ENCODE data around the gene QSER1.
"Not testable (repeated sequence)": the region's sequence is repeated elsewhere in the genome, so short reads cannot be mapped to it uniquely, and the experiment has no call there.

Gene QSER1

DNA sequence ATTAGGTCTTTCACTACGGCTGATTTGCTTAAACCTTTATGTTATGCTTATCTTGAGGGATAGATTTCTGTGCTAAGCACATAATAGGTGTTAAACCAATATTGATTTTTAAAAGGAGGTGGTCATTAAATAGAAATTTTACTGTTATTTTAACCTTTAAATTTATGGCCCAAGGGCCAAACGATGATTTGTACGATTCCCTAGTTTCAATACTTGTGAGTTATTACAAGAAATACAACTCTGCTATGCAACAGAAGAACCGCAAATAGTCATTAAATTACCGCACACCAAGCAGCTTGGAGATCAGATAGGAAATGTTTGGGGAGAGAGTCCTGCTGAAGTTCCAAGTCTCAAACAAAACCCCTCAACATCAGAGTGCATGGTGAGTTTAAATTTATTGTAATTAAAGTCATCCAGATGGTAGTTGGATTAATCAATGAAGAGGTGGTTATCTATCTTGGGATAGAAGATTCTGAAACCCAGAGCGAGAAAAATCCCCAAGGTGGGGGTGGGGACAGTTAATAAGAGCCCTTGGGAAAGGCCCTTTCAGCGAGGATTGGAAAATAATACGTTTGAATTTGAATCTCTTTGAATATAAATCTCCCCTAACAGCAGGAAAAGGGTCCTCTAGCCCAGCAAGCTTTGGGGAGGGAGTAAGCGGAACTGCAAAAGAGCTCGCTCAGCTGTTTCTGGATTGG, 805 bp upstream of the QSER1 start:
- DNase-seq, result peak; percentile 17

DNA sequence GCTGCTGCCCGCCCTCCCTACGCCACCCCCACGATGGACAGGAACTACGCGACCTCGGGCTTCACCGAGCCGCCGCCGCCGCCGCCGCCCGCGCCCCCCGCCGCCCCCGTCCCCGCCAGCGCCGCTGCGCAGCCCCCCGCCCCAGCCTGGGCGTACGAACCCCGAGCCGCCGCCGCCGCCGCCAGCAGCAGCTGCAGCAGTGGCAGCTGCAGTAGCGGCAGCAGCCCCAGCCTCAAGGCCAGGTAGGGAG, 407 bp downstream of the QSER1 start:
- DNase-seq, result no peak

DNA sequence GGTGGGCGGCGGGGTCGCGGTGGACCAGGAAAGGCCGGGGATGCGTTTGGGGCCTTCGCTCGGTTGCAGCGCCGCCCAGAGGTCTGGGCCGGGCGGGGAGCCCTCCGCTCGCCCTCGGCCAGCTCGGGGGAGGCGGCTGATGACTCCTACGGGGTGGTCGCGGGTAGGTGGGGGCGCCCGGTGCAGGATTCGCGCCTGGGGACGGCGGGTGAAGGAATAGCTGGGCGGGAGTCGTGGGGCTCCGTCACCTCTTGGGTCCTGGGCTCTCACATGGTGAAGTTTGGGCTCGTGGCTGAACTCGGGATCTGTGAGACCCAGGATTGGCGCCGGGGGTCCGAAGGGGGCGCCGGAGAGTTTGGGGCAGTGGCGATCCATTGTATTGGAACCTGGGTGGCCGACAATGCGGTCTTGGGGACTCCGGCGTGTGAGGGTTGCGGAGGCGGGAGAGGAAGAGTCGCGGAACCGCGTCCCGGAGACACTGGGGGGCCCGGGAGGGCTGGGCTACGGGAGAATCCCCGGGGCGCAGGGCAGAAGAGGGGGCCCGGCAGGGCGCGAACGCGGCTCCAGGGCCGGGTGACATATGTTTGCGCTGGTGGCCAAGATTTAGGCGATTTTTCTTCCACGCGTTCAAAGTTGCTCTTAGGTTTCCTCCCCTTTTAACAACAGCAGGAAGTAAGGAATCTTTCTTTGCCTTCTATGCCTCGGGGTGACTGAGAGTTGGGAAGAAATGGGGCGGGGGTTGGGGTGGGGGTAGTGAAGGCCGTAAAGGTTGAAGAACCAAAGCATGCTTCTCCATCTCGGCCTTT, 935 bp downstream of the QSER1 start:
- DNase-seq, result peak; percentile 10

DNA sequence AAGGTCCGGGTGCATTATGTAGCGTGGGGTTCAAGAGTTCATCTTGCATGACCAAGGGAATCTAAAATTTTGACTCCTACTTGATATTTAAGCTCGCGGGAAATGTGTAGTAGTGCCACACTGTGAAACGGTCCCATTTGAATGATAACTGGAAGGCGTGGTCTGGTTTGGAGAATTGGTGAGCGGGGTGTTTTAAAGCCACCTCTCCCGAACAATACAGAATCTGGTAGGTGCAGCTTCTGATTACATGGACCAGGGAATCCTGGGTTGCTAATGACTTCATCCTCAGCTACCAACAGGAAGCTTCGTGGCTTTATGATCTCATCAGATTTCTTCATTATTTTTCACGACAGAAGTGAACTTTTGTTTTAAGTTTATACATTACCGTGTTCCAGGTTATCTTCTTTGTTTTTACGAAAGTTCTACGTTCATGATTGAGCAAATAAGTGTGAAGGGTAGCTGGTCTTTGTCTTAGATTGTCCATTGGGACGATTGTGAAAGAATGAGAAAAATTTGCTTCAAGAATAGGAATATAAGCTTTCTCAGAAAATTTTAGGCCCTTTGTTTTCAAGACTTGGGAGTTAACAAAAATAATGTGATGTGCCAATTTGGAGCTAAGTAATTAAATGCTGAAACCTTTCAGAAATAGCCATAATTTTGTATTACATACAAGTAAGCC, 1.7 kb downstream of the QSER1 start:
- DNase-seq, result peak; percentile 77

DNA sequence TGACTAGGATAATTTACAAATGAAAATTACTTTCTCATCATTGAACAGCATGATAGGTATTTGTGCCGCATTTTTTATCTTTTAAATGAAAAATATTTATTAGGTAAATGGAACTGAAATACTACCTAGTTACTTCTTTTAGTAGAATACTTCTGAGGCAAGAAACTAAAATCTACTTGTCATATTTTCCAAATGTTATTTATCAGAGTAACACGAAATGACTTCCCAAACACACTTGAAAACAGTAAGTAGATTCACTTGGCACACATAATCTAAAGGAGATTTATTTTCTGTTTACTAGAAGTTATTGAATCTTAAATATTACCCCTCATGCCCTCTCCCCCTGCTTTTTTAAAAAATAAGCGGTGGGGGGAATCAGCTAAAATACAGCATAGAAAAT, 2.3 kb downstream of the QSER1 start:
- no peak for DNase-seq

DNA sequence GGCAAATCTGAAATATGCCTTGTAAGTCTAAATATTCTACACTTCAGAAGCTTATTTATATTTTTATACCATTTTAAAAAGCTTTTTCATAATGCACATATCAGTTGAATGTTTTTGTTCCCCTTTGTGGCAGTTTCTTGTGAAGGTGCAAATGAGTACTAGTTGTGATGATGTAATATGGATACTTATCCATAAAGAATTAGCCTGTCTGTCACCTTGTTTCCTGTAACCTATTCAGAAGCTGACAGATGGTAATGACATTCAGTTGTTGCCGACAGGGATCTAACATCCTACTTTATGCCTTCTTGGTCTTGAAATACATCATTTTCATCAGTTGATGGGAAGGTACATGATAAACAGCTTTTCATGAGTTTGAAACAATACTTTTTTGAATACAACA, 2.9 kb downstream of the QSER1 start:
- DNase-seq, result no peak

DNA sequence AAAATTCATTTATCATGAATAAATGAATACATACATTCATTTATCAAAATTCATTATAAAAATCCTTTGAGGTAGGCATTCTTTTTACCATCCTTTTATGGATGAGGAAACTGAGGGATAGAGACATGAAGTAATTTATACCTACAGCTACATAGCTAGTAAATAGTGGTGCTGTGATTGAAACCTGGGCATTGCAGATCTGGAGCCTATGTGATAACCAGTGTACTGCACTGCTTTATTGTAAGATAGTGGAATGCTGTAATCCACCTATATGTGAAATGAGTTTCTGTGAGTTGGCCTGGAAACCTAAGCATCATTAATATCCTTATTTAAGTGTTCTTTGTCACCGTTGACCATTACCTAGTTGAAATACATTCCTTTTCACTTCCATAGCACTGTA, 4.5 kb downstream of the QSER1 start:
- no peak for DNase-seq

DNA sequence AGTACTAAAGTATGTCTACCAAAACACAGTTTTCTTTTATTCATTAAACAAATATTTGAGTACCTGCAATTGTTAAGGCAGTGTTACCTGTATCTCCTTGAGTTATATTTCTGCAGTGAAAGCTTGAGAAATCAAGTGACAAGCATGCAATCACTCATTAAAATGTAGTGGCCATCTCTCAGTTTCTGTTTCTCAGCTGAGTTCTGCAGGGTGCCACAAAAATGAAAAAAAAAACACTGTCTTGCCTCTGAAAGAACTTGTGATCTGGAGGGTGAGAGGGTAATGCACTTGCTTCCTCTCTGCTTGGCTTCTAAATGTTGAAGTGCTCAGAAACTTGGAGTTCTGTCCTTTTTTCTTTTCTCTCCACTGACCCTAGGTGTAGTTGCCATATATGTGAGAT, 6.8 kb downstream of the QSER1 start:
- no peak for DNase-seq

DNA sequence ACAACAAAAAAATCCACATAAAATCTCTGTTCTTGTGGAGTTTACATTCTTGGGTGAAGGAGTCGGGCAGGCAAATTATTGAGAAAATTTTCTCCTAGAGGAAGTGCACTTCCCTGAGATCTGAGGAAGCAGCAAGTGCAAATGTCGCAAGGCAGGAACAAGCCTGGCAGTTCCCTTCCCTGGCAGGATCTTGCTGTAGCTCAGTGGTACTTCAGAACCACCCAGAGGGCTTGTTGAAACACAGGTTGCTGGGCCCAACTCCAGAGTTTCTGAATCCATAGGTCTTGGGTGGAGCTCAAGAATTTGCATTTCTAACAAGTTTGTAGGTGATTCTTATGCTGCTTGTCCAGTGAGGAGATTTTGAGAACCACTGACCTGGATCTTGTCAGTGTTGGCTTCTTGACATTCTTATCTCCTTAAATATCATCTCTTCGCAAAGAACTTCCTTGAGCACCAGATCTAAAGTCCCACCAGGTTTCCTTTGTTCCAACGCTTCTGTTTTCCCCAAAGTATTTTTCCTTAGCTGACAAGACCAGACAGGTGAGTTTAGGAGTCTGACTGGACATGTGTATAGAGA, 9.6 kb downstream of the QSER1 start:
- DNase-seq, result no peak

DNA sequence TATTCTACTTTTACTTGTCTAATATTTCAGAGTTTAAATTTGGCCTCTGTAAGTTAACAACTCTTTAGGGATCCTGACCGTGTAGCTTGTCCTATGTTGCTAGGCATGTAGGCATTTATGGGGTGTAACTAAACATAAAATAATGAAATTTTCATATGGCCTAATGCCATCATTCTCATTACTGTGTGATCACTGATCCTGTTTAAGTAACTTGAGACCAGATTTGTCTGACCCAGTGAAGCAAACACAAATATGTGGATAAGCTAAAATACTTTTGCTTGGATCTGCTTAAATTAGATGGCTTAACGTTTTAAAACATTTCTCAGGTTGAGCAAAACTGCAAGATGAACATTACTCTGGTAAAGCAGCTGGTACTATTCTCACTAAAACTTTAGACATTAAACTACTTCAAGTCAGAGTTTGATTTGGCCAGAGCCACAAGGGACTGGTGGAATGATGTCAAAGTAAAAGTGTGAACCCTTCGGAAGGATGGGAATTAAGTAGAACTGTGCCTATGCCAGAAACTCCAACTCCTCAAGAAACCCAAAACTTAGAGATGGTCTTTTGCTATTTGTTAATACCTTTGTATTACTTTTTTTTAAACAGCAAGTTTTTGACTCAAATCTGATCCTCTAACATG, 12.5 kb downstream of the QSER1 start:
- no peak for DNase-seq

DNA sequence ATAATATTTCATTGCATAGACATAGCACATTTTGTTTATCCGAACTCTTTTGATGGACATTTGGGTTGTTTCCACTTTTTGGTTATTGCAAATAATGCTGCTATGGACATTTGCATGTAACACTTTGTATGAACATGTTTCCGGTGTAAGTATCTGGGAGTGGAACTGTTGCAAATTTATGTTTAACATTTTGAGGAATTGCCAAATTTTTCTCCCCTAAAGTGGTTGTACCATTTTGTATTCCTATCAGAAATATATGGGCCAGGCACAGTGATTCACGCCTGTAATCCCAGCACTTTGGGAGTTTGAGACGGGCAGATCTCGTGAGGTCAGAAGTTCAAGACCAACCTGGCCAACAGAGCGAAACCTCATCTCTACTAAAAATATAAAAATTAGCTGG, 16.0 kb downstream of the QSER1 start:
- no peak for DNase-seq

DNA sequence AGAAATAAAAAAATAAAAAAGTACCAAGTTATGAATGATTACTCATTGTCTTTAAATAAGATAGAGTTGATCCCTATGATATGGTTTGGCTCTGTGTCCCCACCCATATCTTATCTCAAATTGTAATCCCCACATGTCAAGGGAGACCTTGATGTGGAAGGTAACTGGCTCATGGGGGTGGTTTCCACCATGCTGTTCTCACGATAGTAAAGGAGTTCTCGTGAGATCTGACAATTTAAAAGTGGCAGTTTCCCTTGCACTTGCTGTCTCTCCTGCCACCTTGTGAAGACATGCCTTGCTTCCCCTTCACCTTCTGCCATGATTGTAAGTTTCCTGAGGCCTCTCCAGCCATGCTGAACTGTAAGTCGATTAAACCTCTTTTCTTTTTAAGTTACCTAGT, 18.8 kb downstream of the QSER1 start:
- DNase-seq, result no peak

DNA sequence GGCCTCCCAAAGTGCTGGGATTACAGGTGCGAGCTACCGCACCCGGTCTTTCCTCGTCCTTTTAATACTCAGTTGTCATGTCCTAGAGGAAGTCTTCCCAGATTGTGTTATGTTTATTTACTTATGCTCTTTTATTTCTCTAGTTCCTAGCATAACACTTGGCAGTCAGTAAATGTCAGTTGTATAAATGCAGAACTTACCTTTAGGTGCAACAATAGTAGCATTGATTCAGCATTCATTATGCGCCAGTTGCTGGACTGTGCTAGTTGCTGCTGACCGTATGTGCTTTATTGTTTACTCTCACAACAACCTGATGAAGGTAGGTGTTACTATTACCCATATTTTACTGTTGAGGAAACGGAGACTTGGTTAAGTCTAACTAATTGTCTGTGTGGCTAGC, 20.8 kb downstream of the QSER1 start:
- DNase-seq, result no peak

DNA sequence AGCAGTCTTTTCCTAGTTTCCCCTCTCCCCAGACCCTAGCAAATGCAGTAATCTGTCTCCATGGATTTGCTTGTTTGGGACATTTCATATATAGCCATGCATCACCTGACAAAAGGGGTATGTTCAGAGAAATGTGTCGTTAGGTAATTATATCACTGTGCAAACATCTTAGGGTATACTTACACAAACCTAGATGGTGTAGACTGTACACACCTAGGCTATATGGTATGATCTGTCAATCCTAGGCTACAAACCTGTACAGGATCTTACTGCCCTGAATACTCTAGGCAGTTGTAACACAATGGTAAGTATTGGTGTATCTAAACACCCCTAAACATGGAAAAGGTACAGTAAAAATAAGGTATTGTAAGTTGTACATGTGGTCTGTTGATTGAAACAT, 23.8 kb downstream of the QSER1 start:
- DNase-seq, result no peak

DNA sequence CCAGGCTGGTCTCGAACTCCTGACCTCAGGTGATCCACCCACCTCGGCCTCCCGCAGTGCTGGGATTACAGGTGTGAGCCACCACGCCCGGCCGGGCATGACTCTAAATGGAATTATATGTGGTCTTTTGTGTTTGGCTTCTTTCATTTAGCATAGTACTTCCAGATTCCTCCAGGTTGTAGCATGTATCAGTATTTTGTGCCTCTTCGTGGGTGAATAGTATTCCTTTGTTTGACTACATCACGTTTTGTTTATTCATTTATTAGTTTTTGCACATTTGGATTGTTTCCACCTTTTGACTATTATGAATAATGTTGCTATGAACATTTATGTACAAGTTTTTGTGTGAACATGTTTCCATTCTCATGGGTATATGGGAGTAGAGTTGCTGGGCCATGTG, 24.4 kb downstream of the QSER1 start:
- no peak for DNase-seq

DNA sequence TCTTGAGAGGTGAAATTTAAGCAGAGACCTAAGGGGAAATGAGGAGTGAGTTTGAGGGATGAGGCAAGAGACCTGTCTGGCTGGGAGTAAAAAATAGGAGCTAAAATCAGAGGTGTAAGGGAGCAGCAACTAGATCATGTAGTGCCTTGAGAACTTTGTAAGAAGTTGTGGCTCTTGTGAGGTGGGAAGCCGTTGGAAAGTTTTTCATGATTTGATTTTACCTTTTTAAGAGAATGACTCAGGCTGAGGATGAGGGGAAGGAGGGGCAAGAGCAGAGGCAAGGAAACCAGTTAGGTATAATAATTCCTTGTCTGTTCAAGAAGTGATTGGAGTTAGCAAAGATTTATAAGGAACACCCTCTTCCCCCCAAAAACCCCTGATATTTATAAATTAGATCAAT, 25.8 kb downstream of the QSER1 start:
- DNase-seq, result no peak

DNA sequence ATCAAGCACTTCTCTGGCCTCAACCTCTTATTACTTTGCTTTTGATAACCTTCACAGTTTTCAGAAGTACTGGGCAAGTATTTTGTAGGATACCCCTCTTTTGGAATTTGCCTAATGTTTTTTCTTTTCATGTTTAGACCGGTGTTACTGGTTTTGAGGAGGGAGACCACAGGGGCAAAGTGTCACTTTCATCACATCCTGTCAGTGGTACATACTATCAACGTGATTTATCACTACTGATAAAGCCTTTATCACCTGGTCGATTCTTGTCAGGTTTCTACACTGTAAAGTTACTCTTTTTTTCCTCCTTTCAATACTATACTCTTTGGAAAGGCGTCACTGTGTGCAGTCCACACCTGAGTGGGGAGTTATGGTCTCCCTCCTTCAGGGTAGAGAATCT, 26.7 kb downstream of the QSER1 start:
- no peak for DNase-seq

DNA sequence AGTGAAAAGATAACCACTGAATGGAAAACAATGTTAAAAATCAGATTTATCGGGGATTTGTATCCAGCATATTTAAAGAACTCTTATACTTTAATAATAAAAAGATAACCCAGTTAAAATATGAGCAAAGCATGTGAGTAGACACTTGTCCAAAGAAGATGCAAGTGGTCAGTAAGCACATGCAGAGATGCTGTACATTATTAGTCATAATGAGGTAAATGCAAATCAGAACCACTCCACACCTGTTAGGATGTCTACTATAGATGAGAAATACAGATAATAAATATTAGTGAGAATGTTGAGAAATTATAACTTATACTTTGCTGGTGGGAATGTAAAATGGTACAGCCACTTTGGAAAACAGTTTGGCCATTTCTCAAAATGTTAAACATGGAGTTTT, 28.0 kb downstream of the QSER1 start:
- no peak for DNase-seq

DNA sequence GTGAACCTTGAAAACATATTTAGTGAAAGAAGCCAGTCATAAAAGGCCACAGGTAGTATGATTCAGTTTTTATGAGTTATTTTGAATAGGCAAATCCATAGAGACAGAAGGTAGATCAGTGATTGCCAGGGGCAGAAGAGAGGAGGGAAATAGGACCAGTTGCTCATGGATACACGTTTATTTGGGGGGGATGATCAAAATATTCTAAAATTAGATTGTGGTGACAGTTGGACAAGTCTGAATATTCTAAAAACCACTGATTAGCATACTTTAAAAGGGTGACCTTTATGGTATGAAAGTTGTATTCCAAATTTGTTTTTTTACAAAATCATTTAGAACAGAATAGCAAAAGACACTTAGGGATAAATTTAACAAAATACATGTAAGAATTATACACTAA, 28.6 kb downstream of the QSER1 start:
- DNase-seq, result no peak

DNA sequence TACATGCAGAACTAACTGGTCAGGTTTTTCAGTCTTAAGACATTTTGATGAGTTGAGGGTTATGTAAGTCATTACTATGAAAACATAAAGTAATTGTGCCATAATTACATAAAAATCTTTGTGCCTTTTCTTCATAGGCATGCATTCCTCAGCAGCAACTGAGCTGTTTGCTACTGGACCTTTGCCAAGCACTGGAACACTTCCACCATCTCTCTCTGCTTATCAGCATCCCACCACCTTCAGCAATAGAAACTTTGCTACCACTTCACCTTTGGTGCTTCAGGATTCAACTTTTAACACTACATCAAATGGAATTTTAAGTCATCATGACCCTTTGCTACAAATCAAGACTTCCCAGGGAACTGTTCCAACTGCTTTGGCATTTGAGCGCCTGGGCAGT, 39.0 kb downstream of the QSER1 start:
- no peak for DNase-seq

DNA sequence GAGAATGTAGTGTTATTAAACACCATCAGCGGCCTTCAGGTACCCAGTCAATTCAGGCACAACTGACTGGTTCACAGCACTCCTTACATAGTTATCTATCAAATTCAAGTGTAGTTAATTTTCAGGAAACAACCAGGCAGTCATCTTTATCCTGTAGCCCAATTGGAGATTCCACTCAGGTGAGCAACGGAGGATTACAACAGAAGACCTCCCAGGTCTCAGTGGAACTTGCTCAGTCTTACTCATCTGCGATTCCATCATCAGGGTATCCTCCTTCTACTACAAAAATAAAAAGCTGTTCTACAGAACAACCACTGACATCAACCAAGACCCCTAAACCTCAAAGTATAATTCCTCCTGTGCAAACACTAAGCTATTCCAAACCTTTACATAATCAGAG, 39.6 kb downstream of the QSER1 start:
- no peak for DNase-seq

DNA sequence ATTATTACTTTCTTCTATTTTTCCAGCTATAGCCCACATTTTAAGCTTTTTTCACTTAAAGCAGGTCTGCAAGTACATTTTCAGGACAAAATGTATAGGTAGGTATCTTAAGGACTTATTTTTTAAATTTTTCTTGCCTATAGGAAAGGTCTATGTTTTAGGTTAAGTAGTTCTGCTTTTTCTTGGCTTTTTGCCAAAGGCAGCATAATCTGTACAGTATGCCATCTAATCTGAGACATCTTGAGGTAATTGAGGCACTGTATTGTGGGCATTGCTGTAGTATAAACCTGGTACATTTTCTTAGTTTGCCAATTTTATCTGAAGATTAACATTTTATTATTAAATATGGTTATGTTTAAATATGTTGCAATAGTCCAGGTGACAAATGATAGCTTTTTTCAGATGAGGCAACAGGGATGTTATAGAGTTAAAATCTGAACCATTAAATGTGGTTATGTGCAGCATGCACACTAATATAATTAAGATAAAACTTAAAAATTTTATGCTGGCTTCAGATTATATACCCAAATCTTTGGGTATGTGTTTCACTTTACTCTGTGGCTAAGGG, 42.9 kb downstream of the QSER1 start:
- no peak for DNase-seq

DNA sequence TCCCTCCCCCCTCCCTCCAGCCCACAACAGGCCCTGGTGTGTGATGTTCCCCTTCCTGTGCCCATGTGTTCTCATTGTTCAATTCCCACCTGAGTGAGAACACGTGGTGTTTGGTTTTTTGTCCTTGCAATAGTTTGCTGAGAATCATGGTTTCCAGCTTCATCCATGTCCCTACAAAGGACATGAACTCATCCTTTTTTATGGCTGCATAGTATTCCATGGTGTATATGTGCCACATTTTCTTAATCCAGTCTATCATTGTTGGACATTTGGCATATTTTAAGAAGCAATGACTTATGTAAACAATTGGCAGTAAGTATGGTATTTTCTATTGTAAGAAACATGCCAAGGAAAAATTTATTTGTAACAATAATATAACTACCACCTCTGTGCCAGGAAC, 43.6 kb downstream of the QSER1 start:
- DNase-seq, result not testable (repeated sequence)
